NCI-H1930 (cell line): ENCODE results near the gene DOCK10.

Experiments used
- DNase-seq, 2 experiments: peaks; one replicate each; lab custom pipeline; 2025; lab: John Stamatoyannopoulos, UW

DOCK10 gene

GRCh38 chr2:225041207-225041850 lies 939 bp downstream of the DOCK10 start:
- no peak for DNase-seq

- no peak for DNase-seq
These were observed 1.4 kb downstream of the DOCK10 start for GRCh38 chr2:225040856-225041206.

DNA sequence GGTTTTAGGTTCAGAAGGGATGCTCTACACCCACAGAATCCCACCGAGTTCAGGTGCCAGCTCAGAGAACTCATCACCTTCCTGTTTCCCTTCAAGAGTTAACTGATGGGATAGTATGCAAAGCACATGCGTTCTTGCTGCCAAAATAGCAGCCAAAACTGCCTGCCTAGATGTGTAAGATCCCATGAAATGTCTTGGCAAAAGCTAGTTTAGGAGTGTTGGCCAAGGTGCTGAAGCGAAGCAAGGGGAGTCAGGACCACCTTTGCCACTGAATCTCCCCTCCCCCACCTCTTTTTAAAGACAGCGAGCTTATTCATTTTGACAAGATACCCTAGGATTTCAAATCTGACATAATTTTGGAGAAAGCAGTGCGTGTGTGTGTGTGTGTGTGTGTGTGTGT lies 2.1 kb downstream of the DOCK10 start:
- DNase-seq = no peak

GRCh38 chr2:225038231-225038523 lies 4.1 kb downstream of the DOCK10 start:
- DNase-seq = no peak

GRCh38 chr2:225037415-225038230 lies 4.6 kb downstream of the DOCK10 start:
- no peak for DNase-seq

GRCh38 chr2:225036431-225036830 lies 5.8 kb downstream of the DOCK10 start:
- DNase-seq = no peak

DNA sequence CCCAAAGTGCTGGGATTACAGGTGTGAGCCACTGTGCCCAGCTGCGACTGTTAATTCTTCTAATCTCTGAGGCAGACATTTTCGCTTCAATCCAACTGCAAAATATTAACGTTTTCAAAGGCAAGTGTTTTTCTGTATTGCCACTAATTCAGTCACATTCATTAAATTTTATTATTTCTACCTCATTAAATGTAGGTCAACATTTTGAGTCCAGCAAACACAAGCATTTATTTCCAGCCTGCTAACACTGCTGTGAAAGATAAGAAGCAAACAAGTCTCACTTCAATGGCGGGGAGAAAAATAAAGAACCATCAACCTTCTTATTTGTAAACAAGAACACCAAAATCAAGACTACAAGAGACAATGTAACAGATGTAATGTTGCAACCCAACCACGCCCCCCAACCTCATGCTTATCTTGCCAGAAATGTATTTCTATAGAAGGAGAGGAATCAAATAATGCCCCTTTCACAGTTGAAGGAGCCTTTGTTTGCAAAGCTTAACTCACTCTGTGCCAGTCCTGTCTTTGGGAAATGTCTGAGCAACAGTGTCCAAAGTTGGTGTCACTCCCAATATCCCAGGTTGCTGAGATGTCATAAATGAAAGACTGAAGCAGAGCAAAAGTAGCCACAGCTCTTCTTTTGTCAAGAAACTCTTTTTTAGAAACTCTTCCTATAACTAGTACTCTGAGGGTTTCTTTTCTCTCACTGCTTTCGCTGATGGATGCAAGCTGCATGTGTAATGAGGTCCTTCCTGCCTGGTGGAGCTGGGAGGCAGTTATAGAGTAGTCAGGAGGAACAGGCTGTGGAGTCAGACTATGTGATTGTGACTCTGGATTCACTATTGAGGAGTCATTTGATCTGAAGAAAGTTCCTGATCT lies 8.6 kb downstream of the DOCK10 start:
- DNase-seq = no peak

DNA sequence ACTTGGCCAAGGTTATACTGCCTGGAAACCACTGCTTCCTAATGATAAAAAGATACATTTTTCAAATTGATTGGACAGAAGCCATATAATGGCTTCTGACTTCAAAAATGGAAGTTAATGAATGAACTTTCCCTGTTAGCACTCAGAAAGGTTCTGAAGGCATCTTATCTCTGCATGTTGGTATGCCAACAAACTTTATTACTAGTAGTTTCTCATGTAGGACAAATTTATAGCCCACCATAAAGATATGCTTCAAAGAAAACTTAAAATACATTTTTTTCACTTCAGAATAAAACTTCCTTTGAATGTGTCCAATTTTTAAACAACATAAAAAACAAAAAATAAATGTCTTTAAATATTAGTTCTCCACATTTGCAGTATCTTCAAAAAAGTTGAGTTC lies 10.0 kb downstream of the DOCK10 start:
- DNase-seq = no peak

GRCh38 chr2:225031599-225031998 lies 10.7 kb downstream of the DOCK10 start:
- DNase-seq = no peak

- no peak for DNase-seq
These were observed 11.4 kb downstream of the DOCK10 start for GRCh38 chr2:225030893-225031292.

DNA sequence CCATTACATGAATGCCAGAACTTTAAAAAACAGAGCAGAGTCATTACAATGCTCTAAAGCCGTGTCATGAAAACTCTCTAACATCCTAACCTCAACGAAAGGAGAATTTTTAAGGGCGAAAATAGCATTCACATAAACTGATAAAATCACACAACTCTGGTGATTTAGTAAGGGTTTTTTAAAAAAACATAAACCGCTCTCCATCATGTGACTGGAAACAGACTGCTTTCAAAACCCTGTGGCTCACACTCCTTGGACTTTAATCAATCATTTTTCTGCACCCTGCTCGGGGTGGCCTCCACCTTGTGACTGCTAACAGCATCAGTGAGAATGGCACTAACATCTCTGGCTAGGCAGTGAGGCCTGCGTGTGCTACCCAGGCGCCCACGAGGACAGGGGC lies 12.1 kb downstream of the DOCK10 start:
- DNase-seq = no peak

DNA sequence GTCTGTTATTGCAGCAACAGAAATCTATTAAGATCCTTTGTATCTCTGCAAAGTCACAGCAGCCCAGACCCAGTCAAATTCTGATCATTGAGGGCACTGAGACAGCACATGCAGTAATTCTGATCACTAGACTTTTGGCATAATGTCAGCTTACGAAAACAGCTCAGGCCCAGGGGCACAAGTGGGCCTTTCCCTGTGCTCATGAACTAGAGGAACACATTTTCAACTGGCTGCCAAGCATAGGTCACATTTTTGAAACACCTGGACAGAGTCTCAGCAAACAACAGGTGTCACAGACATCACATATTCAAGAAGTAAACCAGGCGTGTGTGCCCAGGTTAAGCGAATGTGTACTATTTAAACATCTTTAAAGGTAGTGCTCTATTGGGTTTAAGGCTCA lies 13.7 kb downstream of the DOCK10 start:
- no peak for DNase-seq

- no peak for DNase-seq
These were observed 15.1 kb downstream of the DOCK10 start for GRCh38 chr2:225027061-225027762.

DNA sequence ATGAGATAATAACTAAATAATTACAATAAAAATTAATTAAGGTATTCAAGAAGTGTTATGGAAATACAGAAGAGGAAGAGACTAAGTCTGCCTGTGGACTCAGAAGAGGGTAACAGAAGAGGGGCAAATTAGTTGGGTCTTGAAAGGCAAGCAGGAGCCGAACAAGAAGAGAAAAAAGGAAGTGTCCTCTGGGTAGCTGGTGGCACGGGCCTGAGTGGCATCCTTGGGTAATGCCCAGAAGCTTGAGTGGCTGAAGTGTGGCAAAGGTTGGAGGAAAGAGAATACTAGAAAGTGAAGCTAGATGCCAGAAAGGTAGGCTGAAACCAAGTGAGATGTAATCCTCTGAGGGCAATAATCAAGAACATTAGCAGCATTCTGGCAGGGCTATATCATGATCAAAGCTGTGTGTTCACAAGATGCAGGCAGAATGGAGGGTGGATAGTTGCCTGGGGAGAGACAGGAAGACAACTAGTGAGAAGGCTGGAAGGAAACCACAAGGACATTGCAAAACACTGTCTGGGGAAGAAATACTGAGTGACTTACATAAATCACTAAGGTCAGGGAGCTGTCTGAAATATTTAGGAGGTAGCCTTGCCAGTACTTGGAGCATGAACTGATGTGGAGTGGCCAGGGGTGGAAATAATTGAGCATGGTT lies 16.2 kb downstream of the DOCK10 start:
- DNase-seq = no peak

DNA sequence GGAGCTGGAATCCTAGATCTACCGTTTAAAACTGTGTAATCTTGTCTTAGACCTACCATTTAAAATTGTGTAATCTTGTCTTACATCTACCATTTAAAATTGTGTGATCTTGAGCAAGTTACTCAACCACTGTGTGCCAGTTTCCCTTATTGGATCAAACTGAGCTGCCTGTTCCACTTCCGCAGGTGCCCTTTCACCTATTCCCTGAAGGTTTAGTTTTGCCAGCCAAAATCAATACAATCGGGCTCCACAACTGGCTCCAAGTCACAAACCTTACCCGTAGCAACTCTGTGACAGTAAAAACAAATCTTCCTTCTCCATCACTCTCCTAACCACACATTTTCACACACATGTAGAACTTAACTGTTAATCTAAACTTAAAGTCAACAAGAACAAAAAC lies 20.1 kb downstream of the DOCK10 start:
- no peak for DNase-seq

GRCh38 chr2:225020168-225020849 lies 22.0 kb downstream of the DOCK10 start:
- DNase-seq = no peak

DNA sequence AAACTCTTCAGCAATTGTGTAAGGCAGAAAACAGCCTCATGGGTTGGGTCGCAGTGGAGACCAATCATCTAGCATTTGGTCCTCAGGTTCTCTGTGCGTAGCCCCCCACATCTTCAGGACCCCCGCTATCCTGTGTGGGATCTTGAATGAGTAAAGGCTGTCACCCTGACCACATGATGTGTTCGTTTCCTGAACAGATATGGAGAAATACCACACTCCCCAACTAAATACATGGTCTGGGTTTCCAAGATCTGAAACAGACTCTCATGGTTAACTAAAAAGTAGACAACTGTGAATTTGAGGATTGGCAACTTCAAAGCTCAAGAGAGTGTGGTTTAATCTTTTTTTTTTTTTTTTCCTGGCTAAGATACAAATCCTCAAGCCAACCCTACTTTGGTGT lies 23.2 kb downstream of the DOCK10 start:
- no peak for DNase-seq

DNA sequence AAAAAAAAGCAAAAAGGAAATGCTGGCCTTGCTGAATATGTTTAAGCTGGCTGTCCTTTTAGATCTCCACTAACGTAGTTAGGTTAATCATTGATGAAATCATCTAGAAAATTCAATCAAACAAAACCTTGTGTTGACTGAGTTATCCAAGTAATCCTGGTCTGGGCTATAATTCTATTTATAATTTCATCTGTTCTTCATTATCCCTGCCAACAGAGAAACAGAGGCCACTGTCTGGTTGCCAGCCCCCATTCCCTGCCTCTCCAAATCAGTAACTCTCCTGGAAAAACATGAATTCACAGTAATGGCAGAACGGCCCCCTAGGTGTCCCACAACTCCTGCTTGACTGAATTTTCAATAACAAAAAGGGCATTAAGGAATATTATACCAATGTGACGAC lies 24.6 kb downstream of the DOCK10 start:
- no peak for DNase-seq

- DNase-seq = no peak
These were observed 25.1 kb downstream of the DOCK10 start for GRCh38 chr2:225017098-225017685.

DNA sequence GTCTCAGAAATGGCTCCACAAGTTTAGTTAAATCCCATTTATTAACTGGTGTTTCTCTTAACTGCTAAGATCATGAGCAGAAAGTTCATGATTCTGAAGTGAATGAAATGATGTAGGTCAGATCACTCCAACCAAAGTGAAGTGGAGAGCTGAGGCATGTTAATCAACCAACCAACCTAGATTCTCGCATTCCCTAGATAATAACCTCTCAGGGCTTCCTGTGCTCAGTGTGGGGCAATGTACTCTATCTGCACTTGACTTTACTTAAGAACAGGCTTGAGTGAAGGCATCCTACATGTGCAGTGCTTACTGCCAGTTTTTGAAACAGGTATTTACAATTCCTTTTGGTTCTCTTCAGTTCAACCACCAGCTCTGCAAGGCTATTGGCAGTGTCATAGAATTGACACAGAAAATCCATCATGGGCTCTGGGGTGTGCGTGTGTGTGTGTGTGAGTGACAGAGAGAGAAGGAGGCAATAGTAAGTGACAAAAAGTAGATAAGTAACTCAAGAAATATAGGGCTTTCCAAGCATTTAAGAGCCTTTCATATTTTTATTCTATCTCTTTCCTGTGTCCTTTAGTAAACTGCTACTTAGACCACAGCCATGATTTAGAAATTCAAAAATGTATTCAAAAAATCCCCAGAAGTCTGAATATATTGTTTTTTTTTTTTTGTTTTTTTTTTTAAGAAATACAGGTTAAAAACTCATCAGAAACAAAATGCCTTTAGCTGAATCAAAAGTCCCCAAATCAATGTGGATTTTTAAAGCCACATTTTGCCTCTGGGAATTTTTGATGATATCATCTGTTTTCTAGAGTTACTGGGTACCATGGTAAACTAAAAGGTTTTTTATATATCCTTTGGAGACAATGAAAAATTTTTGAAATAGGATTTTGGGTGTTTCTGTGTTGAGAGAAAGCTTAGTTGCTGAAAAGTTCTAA lies 28.6 kb downstream of the DOCK10 start:
- no peak for DNase-seq
